ENCODE results near the gene RAB11A.

The RAB11A gene

GRCh38 chr15:65827065-65827464 is 42.2 kb upstream of the RAB11A start:
- no peak for TF ChIP-seq CTCF (IDR thresholded peaks at IDR 0.05; ENCODE audit: insufficient read depth, low read depth, low read length, missing control alignments)
- DNase-seq (ENCODE audit: low read depth) = no peak
- no peak overlapping the region for H3K4me3 ChIP-seq (ENCODE audit: low read depth, low read length)

GRCh38 chr15:65828585-65828984 is 40.7 kb upstream of the RAB11A start:
- TF ChIP-seq CTCF (IDR thresholded peaks at IDR 0.05; ENCODE audit: insufficient read depth, low read depth, low read length, missing control alignments) = no peak

GRCh38 chr15:65829130-65829764 is 40.0 kb upstream of the RAB11A start:
- H3K4me3 ChIP-seq (ENCODE audit: low read depth, low read length) = no peak overlapping the region
- peak; percentile 61 for DNase-seq (ENCODE audit: low read depth)
- peak; percentile 38 for TF ChIP-seq CTCF (IDR thresholded peaks at IDR 0.05; ENCODE audit: insufficient read depth, low read depth, low read length, missing control alignments)

More at GRCh38 chr15:65828585-65828984, 40.7 kb upstream of the RAB11A start:
- H3K4me3 ChIP-seq (ENCODE audit: low read depth, low read length) = no peak overlapping the region
- no peak for DNase-seq (ENCODE audit: low read depth)

DNA sequence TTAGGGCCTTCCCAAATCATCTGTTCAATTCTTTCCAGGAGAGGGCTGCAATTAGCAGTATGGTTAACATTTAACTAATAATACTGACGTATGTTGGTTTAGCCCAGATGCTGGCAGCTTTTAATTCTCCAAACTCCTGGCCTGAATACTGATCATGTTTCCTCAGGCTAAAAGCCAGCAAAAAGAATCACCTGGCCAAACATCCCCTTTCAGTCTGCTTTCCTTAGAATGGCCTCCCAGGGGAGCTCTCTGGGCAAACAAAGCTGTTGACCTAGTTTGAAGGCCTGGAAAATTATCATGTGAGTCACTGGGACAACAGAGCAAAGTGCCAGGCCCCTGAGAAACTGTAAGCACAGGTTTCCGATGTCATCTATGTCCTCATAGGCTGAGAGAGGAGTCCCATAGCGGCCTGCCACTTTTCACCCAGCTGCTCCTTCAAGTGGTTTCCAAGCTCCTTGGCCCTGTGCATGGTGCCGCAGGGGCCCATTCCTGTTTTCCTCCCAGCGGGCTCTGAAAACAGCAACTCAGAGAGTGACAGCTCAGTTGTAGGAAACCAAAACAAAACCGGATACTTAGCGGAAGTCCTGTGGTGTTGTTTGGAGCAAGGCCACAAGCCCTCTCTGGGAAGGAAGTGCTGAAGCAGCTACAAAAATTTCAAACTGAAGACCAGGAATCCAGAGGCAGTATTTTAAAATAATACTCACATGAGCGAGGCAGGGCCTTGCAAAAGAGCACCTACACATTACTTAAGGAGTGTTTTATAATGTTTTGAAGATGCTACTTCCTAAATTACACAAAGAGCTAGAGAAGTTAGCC is 36.5 kb upstream of the RAB11A start:
- peak overlapping the region; percentile 12; the same call in 1 of the 2 replicates for H3K4me3 ChIP-seq (ENCODE audit: low read depth, low read length)
- TF ChIP-seq CTCF (IDR thresholded peaks at IDR 0.05; ENCODE audit: insufficient read depth, low read depth, low read length, missing control alignments) = no peak
- DNase-seq (ENCODE audit: low read depth) = peak; percentile 71

GRCh38 chr15:65833501-65834205 is 35.6 kb upstream of the RAB11A start:
- TF ChIP-seq CTCF (IDR thresholded peaks at IDR 0.05; ENCODE audit: insufficient read depth, low read depth, low read length, missing control alignments) = no peak
- H3K4me3 ChIP-seq (ENCODE audit: low read depth, low read length) = no peak overlapping the region
- peak; percentile 67 for DNase-seq (ENCODE audit: low read depth)

- no peak for TF ChIP-seq CTCF (IDR thresholded peaks at IDR 0.05; ENCODE audit: insufficient read depth, low read depth, low read length, missing control alignments)
- H3K4me3 ChIP-seq (ENCODE audit: low read depth, low read length) = no peak overlapping the region
- DNase-seq (ENCODE audit: low read depth) = no peak
These were observed 34.5 kb upstream of the RAB11A start for GRCh38 chr15:65834603-65835282.

Data from GM12865 (cell line).